Activated naive CD4-positive, alpha-beta T cell treated with anti-CD3 and anti-CD28 coated beads, Interleukin-2, amount 10 ng/mL, durations not matched to agents 7 days and 5 days (primary cell): ENCODE results near the gene STAG1.
"Not testable (repeated sequence)": the region's sequence is repeated elsewhere in the genome, so short reads cannot be mapped to it uniquely, and the experiment has no call there.

Experiments
- CTCF ChIA-PET: fragments of 350-600 bp; sonication (Branson Sonifier 250); formaldehyde crosslinking; loops from one replicate; lab custom pipeline; 2021; ENCODE audit warnings: antibody characterized with exemption; lab: Charles Lee
- DNase-seq: peaks from one replicate; pipeline ENCODE4 v3.0.0-alpha.2; 2020
- H3K27ac Mint-ChIP-seq: one replicate; pipeline ENCODE4 v1.8.0; 2021; ENCODE audit warnings: mild to moderate bottlenecking, moderate library complexity, mixed read lengths
- H3K27me3 Mint-ChIP-seq: one replicate; pipeline ENCODE4 v1.8.0; 2021; ENCODE audit warnings: mild to moderate bottlenecking, mixed read lengths
- H3K36me3 Mint-ChIP-seq: one replicate; pipeline ENCODE4 v1.8.0; 2021; ENCODE audit warnings: mixed read lengths
- H3K4me1 Mint-ChIP-seq: one replicate; pipeline ENCODE4 v1.8.0; 2021; ENCODE audit warnings: mixed read lengths
- H3K4me3 Mint-ChIP-seq: one replicate; pipeline ENCODE4 v1.8.0; 2021; ENCODE audit warnings: mild to moderate bottlenecking, moderate library complexity, mixed read lengths
- H3K9me3 Mint-ChIP-seq: one replicate; pipeline ENCODE4 v1.8.0; 2021; ENCODE audit warnings: mixed read lengths

The STAG1 gene

DNA sequence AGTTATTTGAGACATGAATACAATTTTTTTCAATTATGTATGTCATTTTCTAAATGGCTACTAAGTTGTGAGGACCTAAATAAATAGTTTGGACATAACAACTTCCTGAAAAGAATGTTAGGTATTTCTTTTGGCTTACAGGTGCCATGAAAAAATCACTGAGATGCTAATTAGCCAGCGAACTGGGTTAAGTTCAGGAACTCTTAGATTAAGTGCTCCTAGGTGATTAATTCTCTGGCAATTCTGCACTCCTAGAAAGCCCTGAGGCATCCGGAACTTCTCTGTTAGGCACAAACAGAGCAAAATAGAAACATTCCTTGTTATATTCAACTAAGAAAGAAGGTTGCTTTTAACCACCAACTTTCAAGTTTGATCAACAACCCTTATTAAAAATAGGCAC lies 192.3 kb downstream of the STAG1 start:
- peaks cover 10% of the 10 kb centered on the region for H3K36me3 Mint-ChIP-seq
- CTCF ChIA-PET = no interaction called here
- H3K9me3 Mint-ChIP-seq = no peaks in the 10 kb centered on the region
- H3K27ac Mint-ChIP-seq = no peak overlapping the region
- H3K4me3 Mint-ChIP-seq = no peak overlapping the region
- no peaks in the 10 kb centered on the region for H3K27me3 Mint-ChIP-seq
- no peaks in the 10 kb centered on the region for H3K4me1 Mint-ChIP-seq
- no peak for DNase-seq

DNA sequence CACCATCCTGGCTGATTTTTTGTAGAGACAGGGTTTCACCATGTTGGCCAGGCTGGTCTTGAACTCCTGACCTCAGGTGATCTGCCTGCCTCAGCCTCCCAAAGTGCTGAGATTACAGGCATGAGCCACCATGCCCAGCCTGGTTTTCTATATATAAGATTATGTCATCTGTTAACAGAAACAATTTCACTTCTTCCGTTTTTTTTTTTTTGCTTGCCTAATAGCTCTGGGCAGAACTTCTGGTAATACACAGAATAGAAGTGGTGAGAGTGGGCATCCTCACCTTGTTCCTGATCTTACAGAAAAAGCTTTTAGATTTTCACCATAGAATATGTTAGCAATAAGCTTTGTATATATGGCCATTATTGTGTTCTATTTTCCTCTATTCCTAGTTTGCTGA lies 202.7 kb downstream of the STAG1 start:
- H3K4me1 Mint-ChIP-seq, CTCF ChIA-PET, DNase-seq, H3K27ac Mint-ChIP-seq, H3K4me3 Mint-ChIP-seq, H3K27me3 Mint-ChIP-seq, H3K9me3 Mint-ChIP-seq: not testable (repeated sequence)
- H3K36me3 Mint-ChIP-seq = peaks cover 19% of the 10 kb centered on the region

DNA sequence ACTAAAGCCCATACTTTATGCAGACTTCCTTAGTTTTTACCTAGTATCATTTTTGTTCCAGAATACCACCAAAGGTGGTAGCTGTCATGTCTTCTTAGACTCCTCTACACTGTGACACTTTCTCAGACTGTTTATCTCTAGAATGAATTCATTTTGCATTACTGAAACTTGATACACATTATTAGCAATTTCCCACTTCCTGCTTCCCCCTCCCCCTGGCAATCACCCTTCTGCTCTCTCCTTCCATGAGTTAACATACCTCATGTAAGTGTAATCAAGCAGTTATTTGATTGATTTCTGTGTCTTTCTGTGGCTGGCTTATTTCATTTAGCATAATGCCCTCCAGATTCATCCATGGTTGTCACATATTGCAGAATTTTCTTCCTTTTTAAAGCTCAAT lies 204.9 kb downstream of the STAG1 start:
- no peak overlapping the region for H3K4me3 Mint-ChIP-seq
- no peaks in the 10 kb centered on the region for H3K9me3 Mint-ChIP-seq
- no peak overlapping the region for H3K27ac Mint-ChIP-seq
- DNase-seq = no peak
- H3K27me3 Mint-ChIP-seq = no peaks in the 10 kb centered on the region
- peaks cover 2% of the 10 kb centered on the region for H3K4me1 Mint-ChIP-seq
- CTCF ChIA-PET = no interaction called here
- H3K36me3 Mint-ChIP-seq = peaks cover 14% of the 10 kb centered on the region

DNA sequence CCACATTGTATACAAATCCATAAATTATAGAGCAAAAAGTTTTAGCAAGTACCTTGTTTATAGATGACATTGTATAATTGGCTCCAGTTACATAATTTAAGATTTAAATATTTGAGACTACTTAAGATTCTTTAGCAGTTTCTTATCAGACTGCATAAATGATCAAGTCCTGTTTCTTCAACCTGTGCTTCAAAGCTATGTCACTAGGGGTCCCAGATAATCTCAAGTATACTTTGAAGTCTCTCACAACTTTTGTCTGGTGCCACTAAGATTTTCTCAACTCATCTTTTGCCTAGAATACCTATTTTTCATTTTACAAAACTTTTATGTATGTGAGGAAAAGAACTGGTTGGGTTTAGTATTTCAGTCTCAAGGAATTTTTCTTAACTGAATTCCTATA lies 205.5 kb downstream of the STAG1 start:
- H3K4me1 Mint-ChIP-seq = peaks cover 2% of the 10 kb centered on the region
- H3K27ac Mint-ChIP-seq = no peak overlapping the region
- no peaks in the 10 kb centered on the region for H3K9me3 Mint-ChIP-seq
- no peaks in the 10 kb centered on the region for H3K27me3 Mint-ChIP-seq
- no peak overlapping the region for H3K4me3 Mint-ChIP-seq
- CTCF ChIA-PET = no interaction called here
- DNase-seq = no peak
- H3K36me3 Mint-ChIP-seq = peaks cover 14% of the 10 kb centered on the region

DNA sequence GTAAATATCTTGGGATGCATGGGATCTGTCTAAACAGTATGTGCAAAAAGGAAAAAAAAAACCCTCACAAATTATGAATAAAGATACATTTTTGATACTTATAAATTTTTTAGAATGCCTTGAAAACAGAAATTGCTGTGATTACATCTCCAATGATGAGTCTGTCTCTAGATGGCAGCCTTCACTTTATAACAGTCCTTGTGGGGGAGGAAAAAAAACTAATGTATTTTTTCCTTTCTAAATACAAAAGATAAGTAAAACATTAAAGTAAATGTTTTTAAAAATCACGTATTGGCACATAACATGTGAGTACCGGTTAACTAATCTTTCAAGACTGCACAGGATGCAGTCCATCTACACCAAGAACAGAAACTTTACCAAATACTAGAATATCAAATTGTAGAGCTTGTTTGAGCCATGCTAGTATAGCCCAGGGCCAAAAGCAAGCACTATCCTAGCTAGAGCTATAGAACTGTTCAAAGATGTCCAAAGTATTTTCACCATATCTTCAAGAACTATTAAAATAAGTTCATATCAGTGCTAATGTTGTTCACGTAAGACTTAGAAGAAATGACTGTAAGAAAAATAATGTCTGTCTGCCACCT lies 206.4 kb downstream of the STAG1 start:
- H3K9me3 Mint-ChIP-seq = no peaks in the 10 kb centered on the region
- no peak overlapping the region for H3K4me3 Mint-ChIP-seq
- H3K4me1 Mint-ChIP-seq = peaks cover 2% of the 10 kb centered on the region
- CTCF ChIA-PET = interaction anchor here (0.8 kb wide), 1 partner anchor 468 kb away, joined by 3 read pairs; no protein-coding TSS in a partner anchor
- no peak overlapping the region for H3K27ac Mint-ChIP-seq
- no peaks in the 10 kb centered on the region for H3K27me3 Mint-ChIP-seq
- no peak for DNase-seq
- peaks cover 8% of the 10 kb centered on the region for H3K36me3 Mint-ChIP-seq

DNA sequence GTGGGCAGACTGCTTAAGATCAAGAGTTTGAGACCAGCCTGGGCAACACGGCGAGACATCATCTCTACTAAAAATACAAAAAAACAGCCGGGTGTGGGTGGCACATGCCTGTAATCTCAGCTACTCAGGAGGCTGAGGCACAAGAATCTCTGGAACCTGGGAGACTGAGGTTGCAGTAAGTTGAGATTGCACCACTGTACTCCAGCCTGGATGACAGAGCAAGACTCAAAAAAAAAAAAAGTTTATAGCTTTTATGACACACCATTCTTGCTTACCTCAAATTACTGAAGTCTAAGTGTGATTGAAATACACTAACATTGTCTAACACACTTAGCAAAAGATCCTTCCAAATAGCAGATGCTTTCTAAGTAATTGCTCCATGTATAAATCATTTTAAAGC lies 207.6 kb downstream of the STAG1 start:
- CTCF ChIA-PET = interaction anchor here (0.7 kb wide), 1 partner anchor 203 kb away, joined by 3 read pairs; no protein-coding TSS in a partner anchor
- no peak overlapping the region for H3K4me3 Mint-ChIP-seq
- no peaks in the 10 kb centered on the region for H3K9me3 Mint-ChIP-seq
- H3K27ac Mint-ChIP-seq = no peak overlapping the region
- peaks cover 5% of the 10 kb centered on the region for H3K36me3 Mint-ChIP-seq
- no peaks in the 10 kb centered on the region for H3K27me3 Mint-ChIP-seq
- peaks cover 2% of the 10 kb centered on the region for H3K4me1 Mint-ChIP-seq
- no peak for DNase-seq

DNA sequence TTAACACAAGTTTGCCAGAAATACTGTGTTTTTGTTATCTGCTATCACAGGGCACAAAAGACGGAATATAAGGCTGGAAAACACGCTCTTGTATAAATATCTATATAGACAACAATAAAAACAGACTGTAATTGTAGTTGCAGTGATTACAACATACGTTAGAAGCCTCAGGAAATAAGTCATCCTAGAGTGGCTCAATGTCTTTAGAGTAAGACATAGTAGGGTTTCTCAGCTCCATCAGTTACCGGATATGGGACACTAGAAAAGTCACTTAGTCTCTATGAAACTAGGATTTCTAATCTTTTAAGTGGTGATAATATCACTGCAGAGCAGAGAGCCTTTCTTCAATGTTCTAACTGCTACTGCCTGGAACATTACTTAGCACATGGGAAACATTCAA lies 208.8 kb downstream of the STAG1 start:
- CTCF ChIA-PET = no interaction called here
- H3K27ac Mint-ChIP-seq = no peak overlapping the region
- H3K4me3 Mint-ChIP-seq = no peak overlapping the region
- H3K36me3 Mint-ChIP-seq = peaks cover under 1% of the 10 kb centered on the region
- no peak for DNase-seq
- no peaks in the 10 kb centered on the region for H3K9me3 Mint-ChIP-seq
- peaks cover 2% of the 10 kb centered on the region for H3K4me1 Mint-ChIP-seq
- H3K27me3 Mint-ChIP-seq = no peaks in the 10 kb centered on the region

DNA sequence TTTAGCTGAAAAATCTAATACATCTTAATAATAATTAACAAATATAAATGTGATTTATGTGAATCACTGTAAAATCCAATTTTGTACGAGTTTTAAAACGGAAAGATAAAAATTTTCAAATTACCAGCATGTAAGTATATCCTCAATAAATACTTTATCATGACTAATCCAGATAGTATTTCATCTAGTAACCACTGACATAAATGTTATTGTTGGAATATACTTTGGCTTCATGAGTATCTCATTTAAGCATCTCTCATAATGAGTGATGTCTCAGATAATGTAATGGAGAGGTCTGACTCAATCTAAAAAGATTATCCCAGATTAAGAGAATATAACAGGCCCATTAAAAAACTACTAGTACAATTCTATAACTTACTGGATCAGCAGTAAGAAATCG lies 216.3 kb downstream of the STAG1 start:
- DNase-seq = no peak
- Mint-ChIP-seq H3K4me3 (no peak overlapping the region), H3K27me3 (no peaks in the 10 kb centered on the region), H3K4me1 (no peaks in the 10 kb centered on the region), H3K27ac (no peak overlapping the region), H3K9me3 (peaks cover 8% of the 10 kb centered on the region), H3K36me3 (peaks cover 17% of the 10 kb centered on the region)
- CTCF ChIA-PET = no interaction called here

DNA sequence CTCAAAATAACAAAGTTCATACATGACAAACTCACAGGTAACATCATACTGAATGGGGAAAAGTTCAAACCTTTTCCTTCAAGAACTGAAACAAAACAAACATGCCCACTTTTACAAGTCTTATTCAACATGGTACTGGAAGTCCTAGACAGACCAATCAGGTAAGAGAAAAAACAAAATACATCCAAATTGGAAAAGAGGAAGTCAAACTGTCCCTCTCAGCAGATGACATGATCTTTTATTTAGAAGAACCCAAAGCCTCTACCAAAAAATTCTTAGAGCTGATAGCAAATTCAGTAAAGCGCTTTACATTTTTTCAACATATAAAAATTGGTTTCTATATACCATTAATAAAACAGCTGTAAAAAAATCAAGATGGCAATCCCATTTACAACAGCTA lies 219.4 kb downstream of the STAG1 start:
- CTCF ChIA-PET = no interaction called here
- H3K4me3 Mint-ChIP-seq = no peak overlapping the region
- no peak overlapping the region for H3K27ac Mint-ChIP-seq
- H3K4me1 Mint-ChIP-seq = no peaks in the 10 kb centered on the region
- H3K36me3 Mint-ChIP-seq = peaks cover 37% of the 10 kb centered on the region
- H3K9me3 Mint-ChIP-seq = peaks cover 18% of the 10 kb centered on the region
- no peak for DNase-seq
- no peaks in the 10 kb centered on the region for H3K27me3 Mint-ChIP-seq

DNA sequence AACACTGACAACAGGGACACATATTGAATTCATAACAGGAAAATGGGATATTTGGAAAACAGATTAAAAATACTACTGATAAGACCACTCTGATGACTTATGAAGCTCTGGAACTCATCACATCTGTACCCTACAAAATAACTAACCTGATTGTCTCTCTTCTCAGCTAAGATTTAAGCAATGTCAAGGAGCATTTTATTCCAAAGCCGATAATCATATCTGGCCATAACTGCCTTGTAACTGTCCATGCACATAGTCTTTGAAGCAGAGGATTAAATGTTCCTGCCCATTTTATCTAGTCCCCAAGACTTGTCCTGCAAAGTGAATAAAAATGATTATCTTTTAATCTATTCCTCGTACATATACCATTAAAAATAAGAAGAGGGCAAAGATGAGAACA lies 234.1 kb downstream of the STAG1 start:
- no peak overlapping the region for H3K27ac Mint-ChIP-seq

DNA sequence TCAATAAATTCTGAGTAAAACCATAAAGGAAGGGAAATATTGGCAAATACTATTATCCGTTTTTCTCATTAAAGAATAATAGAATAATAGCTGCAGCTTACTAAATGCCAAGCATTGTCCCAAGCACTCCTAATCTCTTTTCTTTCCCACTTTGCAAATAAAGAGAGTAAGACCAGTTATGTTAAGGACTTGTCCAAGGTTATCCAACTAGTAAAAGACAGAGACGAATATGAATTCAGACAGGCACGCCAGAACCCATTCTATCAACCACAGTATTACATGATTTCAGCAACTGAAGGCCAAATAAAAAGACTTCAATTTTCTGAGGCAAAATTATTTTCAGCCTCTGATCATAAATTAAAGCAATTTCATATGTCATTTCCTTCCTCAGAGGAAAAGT lies 235.5 kb downstream of the STAG1 start:
- no peaks in the 10 kb centered on the region for H3K9me3 Mint-ChIP-seq
- no peaks in the 10 kb centered on the region for H3K27me3 Mint-ChIP-seq
- no peak for DNase-seq
- no peak overlapping the region for H3K4me3 Mint-ChIP-seq
- peaks cover 16% of the 10 kb centered on the region for H3K36me3 Mint-ChIP-seq
- H3K4me1 Mint-ChIP-seq = no peaks in the 10 kb centered on the region
- CTCF ChIA-PET = no interaction called here
- no peak overlapping the region for H3K27ac Mint-ChIP-seq

More for the DNA sequence above, 234.1 kb downstream of the STAG1 start:
- CTCF ChIA-PET = interaction anchor here (0.7 to 1.2 kb wide), 2 partner anchors 204 to 496 kb away, joined by 3 read pairs; no protein-coding TSS in a partner anchor
- DNase-seq = no peak
- Mint-ChIP-seq H3K36me3 (peaks cover 13% of the 10 kb centered on the region), H3K4me3 (no peak overlapping the region), H3K9me3 (no peaks in the 10 kb centered on the region), H3K4me1 (no peaks in the 10 kb centered on the region), H3K27me3 (no peaks in the 10 kb centered on the region)

DNA sequence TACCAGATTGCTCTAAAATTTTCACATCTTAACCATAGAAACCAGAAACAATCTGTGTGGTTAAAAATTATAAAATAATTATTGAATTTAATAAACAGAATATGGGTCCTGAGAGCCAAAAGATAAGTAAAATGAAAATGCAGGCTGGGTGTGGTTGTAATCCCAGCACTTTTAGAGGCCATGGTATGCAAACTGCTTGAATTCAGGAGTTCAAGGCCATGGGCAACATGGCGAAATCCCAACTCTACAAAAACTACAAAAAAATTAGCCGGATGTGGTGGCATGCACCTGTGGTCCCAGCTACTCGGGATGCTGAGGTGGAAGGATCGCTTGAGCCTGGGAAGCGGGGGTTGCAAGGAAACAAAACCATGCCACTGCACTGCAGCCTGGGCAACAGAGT lies 236.1 kb downstream of the STAG1 start:
- Mint-ChIP-seq H3K36me3 (peaks cover 14% of the 10 kb centered on the region), H3K4me1 (no peaks in the 10 kb centered on the region), H3K27ac (no peak overlapping the region), H3K4me3 (no peak overlapping the region), H3K9me3 (no peaks in the 10 kb centered on the region), H3K27me3 (no peaks in the 10 kb centered on the region)
- CTCF ChIA-PET = interaction anchor here (1.0 kb wide), 1 partner anchor 11 kb away, joined by 3 read pairs; no protein-coding TSS in a partner anchor
- no peak for DNase-seq

DNA sequence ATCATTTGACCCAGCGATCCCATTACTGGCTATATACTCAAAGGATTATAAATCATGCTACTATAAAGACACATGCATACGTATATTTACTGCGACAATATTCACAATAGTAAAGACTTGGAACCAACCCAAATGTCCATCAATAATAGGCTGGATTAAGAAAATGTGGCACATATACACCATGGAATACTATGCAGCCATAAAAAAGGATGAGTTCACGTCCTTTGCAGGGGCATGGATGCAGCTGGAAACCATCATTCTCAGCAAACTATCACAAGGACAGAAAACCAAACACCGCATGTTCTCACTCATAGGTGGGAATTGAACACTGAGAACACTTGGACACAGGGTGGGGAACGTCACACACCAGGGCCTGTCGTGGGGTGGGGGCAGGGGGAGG lies 237.6 kb downstream of the STAG1 start:
- DNase-seq, H3K4me3 Mint-ChIP-seq, H3K27ac Mint-ChIP-seq, H3K27me3 Mint-ChIP-seq, H3K9me3 Mint-ChIP-seq, H3K4me1 Mint-ChIP-seq, CTCF ChIA-PET: not testable (repeated sequence)
- peaks cover 12% of the 10 kb centered on the region for H3K36me3 Mint-ChIP-seq

DNA sequence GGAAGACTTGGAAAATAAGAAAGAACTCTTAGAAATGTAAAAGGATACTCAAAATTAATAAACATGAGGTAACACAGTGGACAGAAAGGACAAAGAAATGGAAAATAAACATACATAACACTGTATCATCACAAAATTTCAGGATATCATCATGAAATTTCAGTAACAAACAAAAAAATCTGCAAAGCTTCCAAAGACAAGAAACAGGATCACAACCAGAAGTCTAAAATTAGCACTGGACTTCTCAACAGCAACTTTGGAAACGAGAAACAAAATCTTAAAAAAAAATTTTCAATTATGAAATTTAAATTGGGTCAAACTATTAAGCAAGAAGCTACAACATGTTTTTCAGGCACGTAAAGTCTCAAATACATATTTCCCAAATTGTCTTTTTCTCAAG lies 238.8 kb downstream of the STAG1 start:
- no peaks in the 10 kb centered on the region for H3K9me3 Mint-ChIP-seq
- CTCF ChIA-PET = no interaction called here
- no peaks in the 10 kb centered on the region for H3K4me1 Mint-ChIP-seq
- no peak for DNase-seq
- H3K4me3 Mint-ChIP-seq = no peak overlapping the region
- H3K27ac Mint-ChIP-seq = no peak overlapping the region
- H3K27me3 Mint-ChIP-seq = no peaks in the 10 kb centered on the region
- H3K36me3 Mint-ChIP-seq = peaks cover 12% of the 10 kb centered on the region

DNA sequence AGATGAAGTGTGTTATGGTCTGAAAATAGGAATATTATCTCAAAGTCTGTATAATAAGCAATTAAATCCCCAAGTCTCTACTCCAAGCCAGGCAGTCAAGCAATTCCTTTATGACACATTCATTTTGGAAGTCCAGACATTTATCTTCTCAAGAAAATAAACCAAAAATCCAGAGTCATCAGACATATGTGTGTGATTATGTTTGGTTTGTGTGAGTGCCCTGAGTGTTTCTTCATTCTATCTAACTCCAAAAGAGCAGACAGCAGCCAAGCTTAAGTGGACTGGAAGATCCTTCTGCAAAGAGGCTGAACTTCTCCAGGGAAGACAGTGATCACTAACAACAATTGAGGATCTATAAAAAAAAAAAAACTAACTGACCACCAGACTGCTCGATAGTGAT lies 239.8 kb downstream of the STAG1 start:
- Mint-ChIP-seq H3K27me3 (no peaks in the 10 kb centered on the region), H3K9me3 (no peaks in the 10 kb centered on the region), H3K4me3 (no peak overlapping the region), H3K4me1 (no peaks in the 10 kb centered on the region), H3K36me3 (peaks cover 12% of the 10 kb centered on the region), H3K27ac (no peak overlapping the region)
- CTCF ChIA-PET = interaction anchor here (1.5 kb wide), 1 partner anchor 240 kb away, joined by 4 read pairs; no protein-coding TSS in a partner anchor
- DNase-seq = no peak
